ENCODE results near the gene UNC13C.

GRCh38 chr15:54576298-54576935 lies 598.2 kb downstream of the UNC13C start:
- TF ChIP-seq ZNF274 (IDR thresholded peaks at IDR 0.05; ENCODE audit: low read depth, low read length) (no peak), ZFX (IDR thresholded peaks at IDR 0.05) (no peak), CTCF (IDR thresholded peaks at IDR 0.05 in 2 of 3, conservative IDR thresholded peaks at IDR 0.05 in 1 of 3; ENCODE audit: borderline replicate concordance in 1 of 3, insufficient read depth in 1 of 3, low read depth in 2 of 3, low read length in 2 of 3) (no peak), POLR2A (IDR thresholded peaks at IDR 0.05; ENCODE audit: borderline replicate concordance, extremely low read depth, insufficient read depth, insufficient read length) (no peak)

Measured in HCT116 (cell line).